Endodermal cell (in vitro differentiated cells): ENCODE results near the gene SPATA32. TPM values are rescaled to one million over a fixed set of nuclear protein-coding genes. Genes with fewer than 3 reads are reported as not detected.

ENCODE experiments used
- DNase-seq: peaks from one replicate; pipeline ENCODE4 v3.0.0-alpha.2; 2017
- H3K27ac ChIP-seq: 2 replicates; pipeline ENCODE4 v1.5.1; 2013; ENCODE audit warnings: mild to moderate bottlenecking, low read depth, low read length, moderate library complexity
- H3K27me3 ChIP-seq: 2 replicates; pipeline ENCODE4 v1.6.1; 2013; ENCODE audit warnings: mild to moderate bottlenecking, low read length, moderate library complexity; ENCODE audit not compliant: insufficient read depth, control insufficient read depth, poor library complexity, severe bottlenecking
- H3K36me3 ChIP-seq: 2 replicates; pipeline ENCODE4 v1.7.0; 2013; ENCODE audit warnings: mild to moderate bottlenecking, low read length, moderate library complexity; ENCODE audit not compliant: control insufficient read depth, insufficient read depth
- H3K4me1 ChIP-seq: one replicate; pipeline ENCODE4 v1.7.0; 2013; ENCODE audit warnings: low read length; ENCODE audit not compliant: control insufficient read depth, insufficient read depth
- H3K4me3 ChIP-seq: 2 replicates; pipeline ENCODE4 v1.5.1; 2013; ENCODE audit warnings: mild to moderate bottlenecking, low read length, moderate library complexity
- H3K9ac ChIP-seq: 2 replicates; pipeline ENCODE4 v1.6.1; 2013; ENCODE audit warnings: mild to moderate bottlenecking, low read length, moderate library complexity; ENCODE audit not compliant: poor library complexity, severe bottlenecking; ENCODE audit errors: extremely low read depth
- H3K9me3 ChIP-seq: 2 replicates; pipeline ENCODE4 v1.6.1; 2013; ENCODE audit warnings: mild to moderate bottlenecking, low read length, moderate library complexity; ENCODE audit not compliant: control insufficient read depth
- H3K27ac Mint-ChIP-seq: 2 replicates; pipeline ENCODE4 v1.8.0; 2020; ENCODE audit warnings: mixed read lengths
- H3K27me3 Mint-ChIP-seq: 2 replicates; pipeline ENCODE4 v1.8.0; 2021; ENCODE audit warnings: mild to moderate bottlenecking, mixed read lengths; ENCODE audit not compliant: insufficient read depth
- H3K36me3 Mint-ChIP-seq: 2 replicates; pipeline ENCODE4 v1.8.0; 2020; ENCODE audit warnings: low read depth, mixed read lengths
- H3K4me1 Mint-ChIP-seq: 2 replicates; pipeline ENCODE4 v1.8.0; 2020; ENCODE audit warnings: mixed read lengths
- H3K4me3 Mint-ChIP-seq: 2 replicates; pipeline ENCODE4 v1.8.0; 2020; ENCODE audit warnings: mild to moderate bottlenecking, moderate library complexity, mixed read lengths
- H3K9me3 Mint-ChIP-seq: 2 replicates; pipeline ENCODE4 v1.8.0; 2020; ENCODE audit warnings: mild to moderate bottlenecking, mixed read lengths
- WGBS, 2 experiments: methylation state at CpG; one replicate each; pipeline versions ENCODE4 v1.1.5 to v1.1.7; 2013; ENCODE audit warnings: missing lambda C conversion rate in 2 of 2, mixed read lengths in 1 of 2; ENCODE audit not compliant: insufficient coverage in 1 of 2, insufficient read length in 1 of 2; 5-methylcytosine and 5-hydroxymethylcytosine counted together
- total RNA-seq, 2 donors: library from RNA; stranded (reverse); fragmentation: NEBNext Ultra II Directional in 1 of 2; extraction: Animal tissue kit (Norgen Biotek cat#: 25700) in 1 of 2; gene quantifications; 2 replicates in 1 of 2; 3 replicates in 1 of 2; pipeline ENCODE4 v1.2.1, GENCODE V29; 2021
- TF ChIP-seq, protein P1 (sequence below): fragments of 200-600 bp; sonication (generic); conservative IDR thresholded peaks from 2 replicates; pipeline ENCODE4 v1.5.0; 2021; ENCODE audit warnings: antibody characterized with exemption, mild to moderate bottlenecking

Gene SPATA32
- total RNA-seq, 2 donors from 2014 or later: 0.18 TPM; not detected in 1

DNA sequence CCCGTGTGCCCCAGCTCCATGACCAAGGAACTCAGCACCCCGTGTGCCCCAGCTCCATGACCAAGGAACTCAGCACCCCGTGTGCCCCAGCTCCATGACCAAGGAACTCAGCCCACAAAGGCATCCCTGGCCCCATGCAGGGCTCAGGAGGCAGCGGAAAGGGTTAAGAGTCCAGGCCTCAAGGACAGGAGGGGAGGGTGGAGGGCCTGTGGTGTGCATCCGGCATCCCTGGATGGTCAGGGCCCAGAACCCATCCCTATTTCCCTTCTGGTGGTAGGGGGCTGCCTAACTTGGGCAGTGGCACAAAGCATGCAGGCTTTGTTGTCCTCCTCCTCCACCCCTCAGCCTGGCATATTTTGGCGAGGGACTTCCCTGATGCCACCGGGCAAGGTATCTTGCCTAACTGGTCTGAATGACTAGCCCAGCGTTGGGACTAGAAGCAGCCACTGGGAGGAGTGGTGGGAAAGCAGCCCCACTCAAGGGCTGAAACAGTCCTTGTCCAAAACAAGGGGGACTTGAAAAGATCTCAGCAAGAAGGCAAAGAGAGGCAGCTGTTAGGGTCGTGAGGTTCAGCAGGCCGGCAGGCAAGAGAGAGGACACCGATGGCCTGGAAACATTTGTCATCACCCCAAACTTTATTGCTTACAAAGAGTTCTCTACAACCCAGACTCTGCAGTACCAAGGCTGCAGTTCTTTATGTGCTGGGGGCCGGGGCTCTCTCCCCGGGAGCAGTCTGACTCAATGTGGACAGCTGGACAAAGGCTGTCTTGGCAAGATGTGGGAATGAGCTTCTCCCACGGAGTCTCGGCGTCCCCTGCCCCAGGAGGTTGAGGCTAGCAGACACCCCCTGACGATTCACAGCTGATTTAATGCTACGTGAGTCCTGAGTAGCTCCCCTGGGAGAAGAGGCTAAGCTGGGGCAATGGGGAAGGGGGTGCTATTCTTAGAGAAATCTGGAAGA lies 902 bp upstream of the SPATA32 start:
- Mint-ChIP-seq H3K9me3 (no peaks in the 10 kb centered on the region), H3K36me3 (peaks cover 22% of the 10 kb centered on the region), H3K27ac (no peak overlapping the region), H3K27me3 (peaks cover 18% of the 10 kb centered on the region), H3K4me1 (peaks cover 2% of the 10 kb centered on the region), H3K4me3 (peak overlapping the region; percentile 57)
- no peak overlapping the region for H3K9ac ChIP-seq
- H3K4me3 ChIP-seq: no peak overlapping the region
- DNase-seq: no peak
- peaks cover 8% of the 10 kb centered on the region for H3K27me3 ChIP-seq
- peaks cover 24% of the 10 kb centered on the region for H3K36me3 ChIP-seq
- H3K27ac ChIP-seq: no peak overlapping the region
- H3K4me1 ChIP-seq: peaks cover 6% of the 10 kb centered on the region
- H3K9me3 ChIP-seq: no peaks in the 10 kb centered on the region
- TF ChIP-seq, protein P1, sequence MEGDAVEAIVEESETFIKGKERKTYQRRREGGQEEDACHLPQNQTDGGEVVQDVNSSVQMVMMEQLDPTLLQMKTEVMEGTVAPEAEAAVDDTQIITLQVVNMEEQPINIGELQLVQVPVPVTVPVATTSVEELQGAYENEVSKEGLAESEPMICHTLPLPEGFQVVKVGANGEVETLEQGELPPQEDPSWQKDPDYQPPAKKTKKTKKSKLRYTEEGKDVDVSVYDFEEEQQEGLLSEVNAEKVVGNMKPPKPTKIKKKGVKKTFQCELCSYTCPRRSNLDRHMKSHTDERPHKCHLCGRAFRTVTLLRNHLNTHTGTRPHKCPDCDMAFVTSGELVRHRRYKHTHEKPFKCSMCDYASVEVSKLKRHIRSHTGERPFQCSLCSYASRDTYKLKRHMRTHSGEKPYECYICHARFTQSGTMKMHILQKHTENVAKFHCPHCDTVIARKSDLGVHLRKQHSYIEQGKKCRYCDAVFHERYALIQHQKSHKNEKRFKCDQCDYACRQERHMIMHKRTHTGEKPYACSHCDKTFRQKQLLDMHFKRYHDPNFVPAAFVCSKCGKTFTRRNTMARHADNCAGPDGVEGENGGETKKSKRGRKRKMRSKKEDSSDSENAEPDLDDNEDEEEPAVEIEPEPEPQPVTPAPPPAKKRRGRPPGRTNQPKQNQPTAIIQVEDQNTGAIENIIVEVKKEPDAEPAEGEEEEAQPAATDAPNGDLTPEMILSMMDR: no peak
- WGBS, 2 experiments: 81 to 87% methylated on average over 12 to 18 of the region's 18 CpGs

DNA sequence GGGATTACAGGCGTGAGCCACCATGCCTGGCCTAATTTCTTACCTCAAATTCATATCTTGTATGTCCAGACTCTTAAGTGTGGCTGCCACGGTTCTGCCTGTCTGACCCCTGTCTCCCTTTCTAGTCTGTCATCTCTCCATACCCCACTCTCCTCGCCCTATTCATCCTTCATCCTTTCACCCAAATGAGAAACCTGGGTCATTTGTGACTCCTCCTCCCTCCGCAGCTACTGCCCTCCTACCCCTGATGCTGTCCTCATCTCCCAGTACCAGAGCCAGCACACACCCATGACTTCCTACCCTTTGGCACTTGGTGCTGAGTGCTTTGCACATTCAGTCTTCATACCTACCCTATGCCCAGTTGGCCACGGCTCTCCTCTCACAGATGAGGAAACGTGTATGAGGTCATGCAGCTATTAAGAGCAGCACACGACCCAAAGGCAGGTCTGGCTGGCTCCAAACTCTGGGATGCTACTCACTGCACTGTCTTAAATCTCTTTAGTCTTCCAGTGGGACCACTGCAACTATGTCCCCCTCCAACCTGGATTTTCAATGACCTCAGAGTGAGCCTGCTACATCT lies 1.6 kb downstream of the SPATA32 start:
- peaks cover 8% of the 10 kb centered on the region for H3K27me3 ChIP-seq
- H3K9ac ChIP-seq: no peak overlapping the region
- no peak overlapping the region for H3K27ac ChIP-seq
- H3K27me3 Mint-ChIP-seq: peaks cover 18% of the 10 kb centered on the region
- 88 to 91% methylated on average over 5 to 7 of the region's 7 CpGs for WGBS, 2 experiments
- H3K4me3 ChIP-seq: no peak overlapping the region
- peaks cover 7% of the 10 kb centered on the region for H3K36me3 ChIP-seq
- H3K4me1 Mint-ChIP-seq: peaks cover 18% of the 10 kb centered on the region
- DNase-seq: no peak
- H3K9me3 Mint-ChIP-seq: no peaks in the 10 kb centered on the region
- H3K9me3 ChIP-seq: no peaks in the 10 kb centered on the region
- H3K27ac Mint-ChIP-seq: no peak overlapping the region
- H3K36me3 Mint-ChIP-seq: peaks cover 6% of the 10 kb centered on the region
- H3K4me1 ChIP-seq: peaks cover 12% of the 10 kb centered on the region
- no peak overlapping the region for H3K4me3 Mint-ChIP-seq
- TF ChIP-seq, protein P1: no peak

DNA sequence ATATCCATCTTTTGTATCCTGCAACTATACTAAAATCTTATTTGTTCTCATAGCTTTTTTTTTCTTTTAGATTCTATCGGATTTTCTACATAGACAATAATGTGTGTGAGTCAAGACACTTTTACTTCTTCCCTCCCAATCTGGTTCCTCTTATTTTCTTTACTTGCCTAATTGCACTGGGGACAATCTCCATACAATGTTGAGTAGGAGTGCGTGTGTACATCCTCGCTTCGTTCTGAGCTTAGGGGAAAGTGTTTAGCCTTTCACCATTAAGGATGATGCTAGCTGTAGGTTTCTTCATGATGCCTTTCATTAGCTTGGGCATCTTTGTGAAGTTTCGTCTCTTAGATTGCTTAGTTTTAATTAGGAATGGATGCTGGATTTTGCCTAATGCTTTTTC lies 2.9 kb downstream of the SPATA32 start:
- H3K4me3 ChIP-seq: no peak overlapping the region
- no peak overlapping the region for H3K9ac ChIP-seq
- peaks cover 12% of the 10 kb centered on the region for H3K4me1 ChIP-seq
- no peaks in the 10 kb centered on the region for H3K9me3 ChIP-seq
- Mint-ChIP-seq H3K27me3 (peaks cover 25% of the 10 kb centered on the region), H3K27ac (no peak overlapping the region), H3K9me3 (no peaks in the 10 kb centered on the region), H3K36me3 (no peaks in the 10 kb centered on the region), H3K4me3 (no peak overlapping the region), H3K4me1 (peaks cover 22% of the 10 kb centered on the region)
- WGBS, 2 experiments: 72 to 89% methylated on average over 4 to 5 of the region's 5 CpGs
- H3K36me3 ChIP-seq: no peaks in the 10 kb centered on the region
- TF ChIP-seq, protein P1: no peak
- no peak for DNase-seq
- H3K27ac ChIP-seq: no peak overlapping the region
- H3K27me3 ChIP-seq: peaks cover 8% of the 10 kb centered on the region
